ENCODE data around the gene TRABD2A. TPM values are rescaled to one million over a fixed set of nuclear protein-coding genes. Genes with fewer than 3 reads are reported as not detected.

The TRABD2A gene
- total and polyA plus RNA-seq, 9 of the 15 experiments (the other 6 are each of a cell fraction or from before 2014, with no cell fraction given), result 0.07 to 0.45 (median 0.25) TPM

GRCh38 chr2:84849271-84849952 lies 31.5 kb downstream of the TRABD2A start:
- no TSS peak for BruUV-seq (replicated peaks)
- H3K4me2 ChIP-seq (ENCODE audit: insufficient read depth, low read length), result no peak overlapping the region
- DNase-seq (ENCODE audit: extremely low read depth in 1 of 4, low spot score in 3 of 4) (no peak), FAIRE-seq (no peak), ATAC-seq (no peak)
- H3K27ac ChIP-seq (ENCODE audit: extremely low read depth, low read depth, low read length), result no peak overlapping the region
- H3K9ac ChIP-seq (ENCODE audit: insufficient read depth in 1 of 2, low read depth in 2 of 2, low read length in 2 of 2), result no peak overlapping the region
- H4K20me1 ChIP-seq (replicated peaks; ENCODE audit: control insufficient read depth, insufficient read depth, low read length), result no peaks in the 10 kb centered on the region
- no peaks in the 10 kb centered on the region for H3K4me1 ChIP-seq (replicated peaks in 1 of 2; ENCODE audit: control insufficient read depth in 2 of 2, insufficient read depth in 2 of 2, low read length in 2 of 2)
- H3K36me3 ChIP-seq (ENCODE audit: control insufficient read depth, insufficient read depth, low read length), result no peaks in the 10 kb centered on the region
- TF ChIP-seq, protein P1, sequence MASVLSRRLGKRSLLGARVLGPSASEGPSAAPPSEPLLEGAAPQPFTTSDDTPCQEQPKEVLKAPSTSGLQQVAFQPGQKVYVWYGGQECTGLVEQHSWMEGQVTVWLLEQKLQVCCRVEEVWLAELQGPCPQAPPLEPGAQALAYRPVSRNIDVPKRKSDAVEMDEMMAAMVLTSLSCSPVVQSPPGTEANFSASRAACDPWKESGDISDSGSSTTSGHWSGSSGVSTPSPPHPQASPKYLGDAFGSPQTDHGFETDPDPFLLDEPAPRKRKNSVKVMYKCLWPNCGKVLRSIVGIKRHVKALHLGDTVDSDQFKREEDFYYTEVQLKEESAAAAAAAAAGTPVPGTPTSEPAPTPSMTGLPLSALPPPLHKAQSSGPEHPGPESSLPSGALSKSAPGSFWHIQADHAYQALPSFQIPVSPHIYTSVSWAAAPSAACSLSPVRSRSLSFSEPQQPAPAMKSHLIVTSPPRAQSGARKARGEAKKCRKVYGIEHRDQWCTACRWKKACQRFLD (CRISPR knock-in tag; IDR thresholded peaks at IDR 0.05), result no peak
- no peak for TF ChIP-seq HLTF (IDR thresholded peaks at IDR 0.05)
- TF ChIP-seq, protein P2, sequence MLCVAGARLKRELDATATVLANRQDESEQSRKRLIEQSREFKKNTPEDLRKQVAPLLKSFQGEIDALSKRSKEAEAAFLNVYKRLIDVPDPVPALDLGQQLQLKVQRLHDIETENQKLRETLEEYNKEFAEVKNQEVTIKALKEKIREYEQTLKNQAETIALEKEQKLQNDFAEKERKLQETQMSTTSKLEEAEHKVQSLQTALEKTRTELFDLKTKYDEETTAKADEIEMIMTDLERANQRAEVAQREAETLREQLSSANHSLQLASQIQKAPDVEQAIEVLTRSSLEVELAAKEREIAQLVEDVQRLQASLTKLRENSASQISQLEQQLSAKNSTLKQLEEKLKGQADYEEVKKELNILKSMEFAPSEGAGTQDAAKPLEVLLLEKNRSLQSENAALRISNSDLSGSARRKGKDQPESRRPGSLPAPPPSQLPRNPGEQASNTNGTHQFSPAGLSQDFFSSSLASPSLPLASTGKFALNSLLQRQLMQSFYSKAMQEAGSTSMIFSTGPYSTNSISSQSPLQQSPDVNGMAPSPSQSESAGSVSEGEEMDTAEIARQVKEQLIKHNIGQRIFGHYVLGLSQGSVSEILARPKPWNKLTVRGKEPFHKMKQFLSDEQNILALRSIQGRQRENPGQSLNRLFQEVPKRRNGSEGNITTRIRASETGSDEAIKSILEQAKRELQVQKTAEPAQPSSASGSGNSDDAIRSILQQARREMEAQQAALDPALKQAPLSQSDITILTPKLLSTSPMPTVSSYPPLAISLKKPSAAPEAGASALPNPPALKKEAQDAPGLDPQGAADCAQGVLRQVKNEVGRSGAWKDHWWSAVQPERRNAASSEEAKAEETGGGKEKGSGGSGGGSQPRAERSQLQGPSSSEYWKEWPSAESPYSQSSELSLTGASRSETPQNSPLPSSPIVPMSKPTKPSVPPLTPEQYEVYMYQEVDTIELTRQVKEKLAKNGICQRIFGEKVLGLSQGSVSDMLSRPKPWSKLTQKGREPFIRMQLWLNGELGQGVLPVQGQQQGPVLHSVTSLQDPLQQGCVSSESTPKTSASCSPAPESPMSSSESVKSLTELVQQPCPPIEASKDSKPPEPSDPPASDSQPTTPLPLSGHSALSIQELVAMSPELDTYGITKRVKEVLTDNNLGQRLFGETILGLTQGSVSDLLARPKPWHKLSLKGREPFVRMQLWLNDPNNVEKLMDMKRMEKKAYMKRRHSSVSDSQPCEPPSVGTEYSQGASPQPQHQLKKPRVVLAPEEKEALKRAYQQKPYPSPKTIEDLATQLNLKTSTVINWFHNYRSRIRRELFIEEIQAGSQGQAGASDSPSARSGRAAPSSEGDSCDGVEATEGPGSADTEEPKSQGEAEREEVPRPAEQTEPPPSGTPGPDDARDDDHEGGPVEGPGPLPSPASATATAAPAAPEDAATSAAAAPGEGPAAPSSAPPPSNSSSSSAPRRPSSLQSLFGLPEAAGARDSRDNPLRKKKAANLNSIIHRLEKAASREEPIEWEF (CRISPR knock-in tag; IDR thresholded peaks at IDR 0.05), result no peak
- in situ Hi-C loops (cut with MboI), result no loop called here
- no peaks in the 10 kb centered on the region for H3K9me1 ChIP-seq (ENCODE audit: control insufficient read depth, insufficient read depth, low read length)
- no peak overlapping the region for H2AFZ ChIP-seq (ENCODE audit: low read depth, low read length)
- ChIA-PET CTCF (ENCODE audit: low intra/inter-chr PET ratio) (no interaction called here), POLR2A (interaction anchor here (0.7 to 0.9 kb wide), 3 partner anchors 9 to 44 kb away, joined by 3 to 4 read pairs (median 4); no protein-coding TSS in a partner anchor)
- WGBS (ENCODE audit: insufficient coverage, low coverage, missing lambda C conversion rate), result 3% methylated on average over 8 of the region's 8 CpGs
- intact Hi-C loops (cut with micrococcal nuclease), result no loop called here
- H3K27me3 ChIP-seq (ENCODE audit: control insufficient read depth in 2 of 2, insufficient read depth in 2 of 2, low read length in 2 of 2), result peaks cover 4 to 22% of the 10 kb centered on the region in 2 experiments; a peak in 4 of 5 replicates
- no peaks in the 10 kb centered on the region for H3K9me3 ChIP-seq (replicated peaks; ENCODE audit: control insufficient read depth, insufficient read depth, low read depth, low read length)
- H3K79me2 ChIP-seq (ENCODE audit: control insufficient read depth, insufficient read depth, low read length), result no peaks in the 10 kb centered on the region
- no peak overlapping the region for H3K4me3 ChIP-seq
